GM12872 (cell line): ENCODE measurements around the gene RPL15.

Experiments
- TF ChIP-seq, protein P1 (sequence below): IDR thresholded peaks from 3 replicates; pipeline ENCODE4 v1.5.1; 2011; ENCODE audit warnings: low read depth, mild to moderate bottlenecking, low read length, moderate library complexity; ENCODE audit not compliant: insufficient read depth

Gene RPL15

DNA sequence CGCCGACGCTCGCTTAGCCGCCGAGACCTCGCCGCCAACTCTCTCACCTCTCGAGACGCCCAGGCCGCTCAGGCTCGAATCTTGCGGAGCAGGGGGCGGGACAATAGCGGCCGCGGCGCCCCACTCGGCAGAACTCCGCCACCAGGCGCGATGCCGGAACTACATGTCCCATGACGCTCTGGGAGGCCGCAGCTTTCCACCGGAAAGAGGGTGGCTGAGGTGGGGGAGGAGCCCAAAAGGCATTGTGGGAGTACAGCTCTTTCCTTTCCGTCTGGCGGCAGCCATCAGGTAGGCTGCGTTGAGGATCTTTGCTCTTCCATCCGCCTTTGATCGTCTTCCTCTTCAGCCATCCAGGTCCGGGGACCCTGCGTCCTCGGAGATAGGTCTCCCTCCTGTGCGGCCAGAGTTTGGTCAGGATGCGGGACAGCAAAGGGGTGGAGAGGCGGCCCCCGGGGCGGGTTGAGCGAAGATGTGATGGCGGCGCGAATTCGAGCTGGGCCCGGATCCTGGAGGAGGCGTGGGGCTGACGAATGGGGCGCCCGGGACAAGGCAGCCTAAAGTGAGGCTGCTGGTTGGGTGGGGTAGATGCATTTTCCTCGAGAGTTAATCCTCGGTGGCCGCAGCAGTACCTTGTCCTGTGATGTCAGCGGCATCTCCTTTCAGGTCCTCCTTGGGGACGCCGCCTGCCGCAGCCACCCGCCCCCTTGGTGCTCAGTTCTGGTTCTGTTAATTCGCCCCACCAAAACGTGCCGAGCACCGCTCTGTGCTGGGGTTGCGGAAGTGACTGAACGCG, at the start of gene RPL15, which contains the start of gene NKIRAS1:
Gene RPL15, plus strand, starts transcription at position 247 of the 793 bp plus-strand sequence. CDS start 728 bp downstream, outside the sequence.
Gene NKIRAS1, minus strand, starts transcription at position 105 of the 793 bp plus-strand sequence. CDS start 6,086 bp downstream, outside the sequence.
- TF ChIP-seq, protein P1, sequence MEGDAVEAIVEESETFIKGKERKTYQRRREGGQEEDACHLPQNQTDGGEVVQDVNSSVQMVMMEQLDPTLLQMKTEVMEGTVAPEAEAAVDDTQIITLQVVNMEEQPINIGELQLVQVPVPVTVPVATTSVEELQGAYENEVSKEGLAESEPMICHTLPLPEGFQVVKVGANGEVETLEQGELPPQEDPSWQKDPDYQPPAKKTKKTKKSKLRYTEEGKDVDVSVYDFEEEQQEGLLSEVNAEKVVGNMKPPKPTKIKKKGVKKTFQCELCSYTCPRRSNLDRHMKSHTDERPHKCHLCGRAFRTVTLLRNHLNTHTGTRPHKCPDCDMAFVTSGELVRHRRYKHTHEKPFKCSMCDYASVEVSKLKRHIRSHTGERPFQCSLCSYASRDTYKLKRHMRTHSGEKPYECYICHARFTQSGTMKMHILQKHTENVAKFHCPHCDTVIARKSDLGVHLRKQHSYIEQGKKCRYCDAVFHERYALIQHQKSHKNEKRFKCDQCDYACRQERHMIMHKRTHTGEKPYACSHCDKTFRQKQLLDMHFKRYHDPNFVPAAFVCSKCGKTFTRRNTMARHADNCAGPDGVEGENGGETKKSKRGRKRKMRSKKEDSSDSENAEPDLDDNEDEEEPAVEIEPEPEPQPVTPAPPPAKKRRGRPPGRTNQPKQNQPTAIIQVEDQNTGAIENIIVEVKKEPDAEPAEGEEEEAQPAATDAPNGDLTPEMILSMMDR: 0 out of 3 replicates have a peak, but pooled peaks have one; percentile 12

GRCh38 chr3:23867400-23867799, 49.5 kb upstream of the RPL15 start:
- TF ChIP-seq, protein P1: 0 out of 3 replicates have a peak, but pooled peaks have one; percentile 19

- TF ChIP-seq, protein P1: no peak
These were observed 49.1 kb upstream of the RPL15 start for GRCh38 chr3:23867838-23868237.

- TF ChIP-seq, protein P1: no peak
These were observed 46.8 kb upstream of the RPL15 start for GRCh38 chr3:23869977-23870662.

- TF ChIP-seq, protein P1: no peak
These were observed 44.6 kb upstream of the RPL15 start for GRCh38 chr3:23872330-23872729.

- TF ChIP-seq, protein P1: no peak
These were observed 43.0 kb upstream of the RPL15 start for GRCh38 chr3:23873941-23874340.

- TF ChIP-seq, protein P1: no peak
These were observed 42.4 kb upstream of the RPL15 start for GRCh38 chr3:23874359-23875112.
